Measurements from ENCODE around the gene DBP.

The DBP gene

DNA sequence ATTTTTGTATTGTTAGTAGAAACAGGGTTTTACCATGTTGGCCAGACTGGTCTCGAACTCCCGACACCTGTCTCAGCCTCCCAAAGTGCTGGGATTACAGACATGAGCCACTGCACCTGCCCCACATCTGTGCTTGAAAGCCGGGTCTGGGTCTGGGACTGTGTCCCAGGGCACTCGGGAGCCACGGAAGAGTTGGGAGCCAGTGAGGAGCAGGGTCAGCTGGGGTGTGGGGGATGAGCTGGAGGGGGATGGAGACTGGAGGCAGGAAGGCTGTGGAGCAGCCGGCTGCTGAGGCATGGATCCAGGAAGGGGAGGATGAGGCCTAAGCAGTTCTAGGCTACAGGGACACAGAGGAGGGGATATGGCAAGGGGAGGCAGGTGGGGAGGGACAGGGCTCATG is 41.3 kb downstream of the DBP start:
- DNase-seq (ENCODE audit: insufficient read length, low spot score): no peak
- no peak for FAIRE-seq
- TF ChIP-seq TAF1 (IDR thresholded peaks at IDR 0.05; ENCODE audit: low read depth, low read length): no peak
- no peak for TF ChIP-seq SPI1 (IDR thresholded peaks at IDR 0.05; ENCODE audit: low read depth, low read length)
- no peak for TF ChIP-seq POU2F2 (IDR thresholded peaks at IDR 0.05; ENCODE audit: low read depth, low read length)
- no peak for TF ChIP-seq POLR2A (IDR thresholded peaks at IDR 0.05; ENCODE audit: low read depth, low read length)
- no peak for TF ChIP-seq POLR2AphosphoS5 (IDR thresholded peaks at IDR 0.05; ENCODE audit: low read depth, low read length)
- no peak for TF ChIP-seq PAX5 (IDR thresholded peaks at IDR 0.05; ENCODE audit: insufficient read depth, low read length, severe bottlenecking)

DNA sequence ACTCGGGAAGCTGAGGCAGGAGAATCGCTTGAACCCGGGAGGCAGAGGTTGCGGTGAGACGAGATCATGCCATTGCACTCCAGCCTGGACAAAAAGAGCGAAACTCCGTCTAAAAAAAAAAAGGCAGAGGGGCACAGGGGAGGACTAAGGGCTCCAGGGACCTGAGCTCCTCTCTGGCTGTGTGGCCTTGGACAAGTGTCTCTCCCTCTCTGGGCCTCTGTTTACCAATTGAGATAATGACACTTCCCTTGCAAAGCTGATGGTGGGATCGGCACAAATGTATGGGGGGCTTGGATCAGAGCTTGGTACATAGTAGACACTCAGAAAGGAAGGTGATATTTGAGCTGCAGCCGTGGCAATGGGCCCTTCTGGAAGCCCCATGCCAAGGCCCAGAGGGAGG is 42.0 kb downstream of the DBP start:
- FAIRE-seq (no peak), DNase-seq (ENCODE audit: insufficient read length, low spot score) (no peak)
- TF ChIP-seq POLR2A (IDR thresholded peaks at IDR 0.05; ENCODE audit: low read depth, low read length) (no peak), SPI1 (IDR thresholded peaks at IDR 0.05; ENCODE audit: low read depth, low read length) (no peak), PAX5 (IDR thresholded peaks at IDR 0.05; ENCODE audit: insufficient read depth, low read length, severe bottlenecking) (no peak), POU2F2 (IDR thresholded peaks at IDR 0.05; ENCODE audit: low read depth, low read length) (no peak), TAF1 (IDR thresholded peaks at IDR 0.05; ENCODE audit: low read depth, low read length) (no peak), POLR2AphosphoS5 (IDR thresholded peaks at IDR 0.05; ENCODE audit: low read depth, low read length) (no peak)

DNA sequence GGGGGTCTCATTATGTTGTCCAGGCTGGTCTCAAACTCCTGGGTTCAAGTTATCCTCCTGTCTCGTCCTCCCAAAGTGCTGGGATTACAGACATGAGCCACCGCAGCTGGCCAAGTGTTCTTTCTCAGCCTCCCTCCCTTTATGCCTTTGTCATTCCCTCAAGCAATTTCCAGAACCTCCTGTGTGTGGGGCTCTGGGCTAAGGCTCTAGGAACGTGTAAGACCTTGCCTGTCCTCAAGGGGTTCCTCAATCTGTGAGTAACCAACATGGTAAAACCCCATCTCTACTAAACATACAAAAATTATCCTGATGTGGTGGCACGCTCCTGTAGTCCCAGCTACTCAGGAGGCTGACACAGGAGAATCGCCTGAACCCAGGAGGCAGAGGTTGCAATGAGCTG is 46.2 kb downstream of the DBP start:
- TF ChIP-seq POLR2AphosphoS5 (IDR thresholded peaks at IDR 0.05; ENCODE audit: low read depth, low read length): no peak
- TF ChIP-seq TAF1 (IDR thresholded peaks at IDR 0.05; ENCODE audit: low read depth, low read length): no peak
- TF ChIP-seq PAX5 (IDR thresholded peaks at IDR 0.05; ENCODE audit: insufficient read depth, low read length, severe bottlenecking): no peak
- no peak for TF ChIP-seq POU2F2 (IDR thresholded peaks at IDR 0.05; ENCODE audit: low read depth, low read length)
- no peak for TF ChIP-seq POLR2A (IDR thresholded peaks at IDR 0.05; ENCODE audit: low read depth, low read length)
- no peak for TF ChIP-seq SPI1 (IDR thresholded peaks at IDR 0.05; ENCODE audit: low read depth, low read length)
- DNase-seq (ENCODE audit: insufficient read length, low spot score) (no peak), FAIRE-seq (no peak)

DNA sequence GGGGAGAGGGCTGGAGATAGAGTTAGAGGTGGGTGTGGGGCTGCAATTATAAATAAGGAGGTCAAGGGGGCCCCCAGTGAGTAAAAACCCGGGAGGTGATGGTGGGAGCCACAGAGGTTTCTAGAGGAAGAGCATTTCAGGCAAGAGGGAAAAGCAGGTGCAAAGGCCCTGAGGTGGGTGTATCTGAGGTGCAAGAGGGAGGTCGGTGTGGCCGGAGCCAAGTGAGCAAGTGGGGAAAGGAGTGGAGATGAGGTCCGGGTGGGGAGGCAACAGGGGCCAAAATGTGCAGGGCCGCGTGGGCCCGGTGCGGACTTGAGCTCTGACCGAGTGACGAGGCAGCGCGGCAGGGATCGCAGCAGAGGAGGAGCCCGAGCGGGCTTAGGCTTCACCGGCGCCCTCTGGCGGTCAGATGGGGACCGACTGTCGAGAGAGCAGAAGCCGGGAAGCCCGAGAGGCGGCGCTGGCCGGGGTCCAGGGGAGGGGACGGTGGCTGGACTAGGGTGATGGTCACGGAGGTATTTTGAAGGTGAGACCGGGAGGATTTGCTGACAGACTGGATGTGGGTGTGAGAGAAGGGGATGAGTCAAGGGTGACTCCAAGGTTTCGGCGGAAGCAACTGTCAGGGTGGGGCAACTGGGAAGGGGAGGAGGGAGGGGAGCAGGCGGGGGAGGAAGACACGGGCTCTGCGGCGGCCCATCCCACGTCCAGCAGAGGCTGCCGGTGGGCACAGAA is 48.3 kb downstream of the DBP start:
- DNase-seq (ENCODE audit: insufficient read length, low spot score) (peak; percentile 90), FAIRE-seq (peak; percentile 78)
- no peak for TF ChIP-seq SPI1 (IDR thresholded peaks at IDR 0.05; ENCODE audit: low read depth, low read length)
- no peak for TF ChIP-seq POLR2AphosphoS5 (IDR thresholded peaks at IDR 0.05; ENCODE audit: low read depth, low read length)
- TF ChIP-seq TAF1 (IDR thresholded peaks at IDR 0.05; ENCODE audit: low read depth, low read length): no peak
- TF ChIP-seq PAX5 (IDR thresholded peaks at IDR 0.05; ENCODE audit: insufficient read depth, low read length, severe bottlenecking): no peak
- TF ChIP-seq POLR2A (IDR thresholded peaks at IDR 0.05; ENCODE audit: low read depth, low read length): no peak
- TF ChIP-seq POU2F2 (IDR thresholded peaks at IDR 0.05; ENCODE audit: low read depth, low read length): no peak

DNA sequence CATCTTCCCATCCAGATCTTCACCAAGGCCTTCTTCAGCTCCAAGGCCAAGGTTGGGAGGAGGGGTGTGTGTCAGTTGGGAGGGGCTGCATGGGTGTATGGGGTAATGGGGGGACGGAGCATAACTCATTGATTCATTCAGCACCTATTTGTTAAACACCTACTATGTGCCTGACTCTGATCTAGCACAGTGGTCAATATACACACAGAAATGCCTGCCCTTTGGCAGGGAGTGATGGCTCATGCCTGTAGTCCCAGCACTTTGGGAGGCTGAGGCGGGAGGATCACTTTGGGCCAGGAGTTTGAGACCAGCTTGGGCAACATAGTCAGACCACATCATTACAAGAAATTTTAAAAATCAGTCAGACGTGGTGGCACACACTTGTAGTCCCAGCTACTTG is 49.8 kb downstream of the DBP start:
- TF ChIP-seq POLR2A (IDR thresholded peaks at IDR 0.05; ENCODE audit: low read depth, low read length) (no peak), SPI1 (IDR thresholded peaks at IDR 0.05; ENCODE audit: low read depth, low read length) (no peak), TAF1 (IDR thresholded peaks at IDR 0.05; ENCODE audit: low read depth, low read length) (no peak), PAX5 (IDR thresholded peaks at IDR 0.05; ENCODE audit: insufficient read depth, low read length, severe bottlenecking) (no peak), POU2F2 (IDR thresholded peaks at IDR 0.05; ENCODE audit: low read depth, low read length) (no peak), POLR2AphosphoS5 (IDR thresholded peaks at IDR 0.05; ENCODE audit: low read depth, low read length) (no peak)
- DNase-seq (ENCODE audit: insufficient read length, low spot score) (no peak), FAIRE-seq (no peak)

DNA sequence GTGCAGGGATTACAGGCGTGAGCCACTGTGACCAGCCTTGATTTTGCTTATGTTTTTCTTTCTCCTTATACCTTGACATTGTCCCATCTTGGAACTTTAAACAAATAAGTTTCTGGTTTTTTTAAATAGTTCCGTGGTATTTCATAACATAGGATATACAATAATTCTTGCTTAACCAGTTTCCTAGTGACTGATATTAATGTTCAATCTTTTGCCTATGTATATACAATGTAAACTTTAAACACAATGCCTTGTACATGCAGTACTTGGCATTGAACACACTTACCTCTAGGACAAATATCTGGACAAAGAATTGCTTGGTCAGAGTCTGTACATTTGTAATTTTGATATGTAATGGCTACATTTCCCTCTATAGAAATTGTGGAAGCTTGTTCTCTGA is 55.0 kb downstream of the DBP start:
- TF ChIP-seq POU2F2 (IDR thresholded peaks at IDR 0.05; ENCODE audit: low read depth, low read length) (no peak), POLR2A (IDR thresholded peaks at IDR 0.05; ENCODE audit: low read depth, low read length) (no peak), SPI1 (IDR thresholded peaks at IDR 0.05; ENCODE audit: low read depth, low read length) (no peak), PAX5 (IDR thresholded peaks at IDR 0.05; ENCODE audit: insufficient read depth, low read length, severe bottlenecking) (no peak), TAF1 (IDR thresholded peaks at IDR 0.05; ENCODE audit: low read depth, low read length) (no peak), POLR2AphosphoS5 (IDR thresholded peaks at IDR 0.05; ENCODE audit: low read depth, low read length) (no peak)
- FAIRE-seq (no peak), DNase-seq (ENCODE audit: insufficient read length, low spot score) (no peak)
